HG03139 (cell line): Measurements from ENCODE around the gene ATRN.
"Not testable (repeated sequence)": the region's sequence is repeated elsewhere in the genome, so short reads cannot be mapped to it uniquely, and the experiment has no call there.

Experiments used
- ATAC-seq: cut with Tn5 transposase; IDR thresholded peaks from one replicate; pipeline ENCODE4 v1.9.1; 2021; ENCODE audit not compliant: unreplicated experiment

The ATRN gene

DNA sequence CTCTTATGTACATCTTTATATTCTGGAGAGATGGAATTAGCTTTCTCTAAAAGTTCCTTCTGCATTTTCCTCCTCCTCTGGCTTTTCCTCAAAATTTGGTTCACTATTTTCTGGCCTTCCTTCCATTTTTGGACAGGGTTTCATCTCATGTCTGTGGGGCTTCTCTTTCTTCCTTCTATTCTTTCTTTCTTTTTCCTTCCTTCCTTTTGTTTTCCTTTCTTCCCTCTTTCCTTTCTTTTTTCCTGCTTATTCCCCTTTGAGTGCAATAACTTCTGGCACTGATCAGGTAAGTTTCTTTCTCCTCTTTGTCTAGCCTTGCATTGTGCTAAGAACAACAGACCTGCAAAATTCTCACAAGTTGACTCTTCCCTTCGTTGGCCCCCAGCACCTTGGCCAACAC lies 5.5 kb upstream of the ATRN start:
- ATAC-seq: no peak

DNA sequence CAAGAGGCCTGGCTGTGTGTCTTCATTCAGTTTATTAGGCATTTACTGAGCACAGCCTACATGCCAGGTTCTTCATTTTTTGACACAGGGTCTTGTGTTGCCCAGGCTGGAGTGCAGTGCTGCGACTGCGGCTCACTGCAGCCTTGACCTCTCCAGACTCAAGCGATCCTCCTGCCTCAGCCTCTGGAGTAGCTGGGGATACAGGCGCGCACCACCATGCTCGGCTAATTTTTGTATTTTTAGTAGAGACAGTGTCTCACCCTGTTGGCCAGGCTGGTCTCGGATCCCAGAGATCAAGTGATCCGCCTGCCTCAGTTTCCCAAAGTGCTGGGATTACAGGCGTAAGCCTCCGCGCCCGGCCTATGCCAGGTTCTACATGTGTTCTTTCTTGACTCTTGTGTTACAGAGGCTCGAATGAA lies 601 bp upstream of the ATRN start:
- ATAC-seq: no peak

DNA sequence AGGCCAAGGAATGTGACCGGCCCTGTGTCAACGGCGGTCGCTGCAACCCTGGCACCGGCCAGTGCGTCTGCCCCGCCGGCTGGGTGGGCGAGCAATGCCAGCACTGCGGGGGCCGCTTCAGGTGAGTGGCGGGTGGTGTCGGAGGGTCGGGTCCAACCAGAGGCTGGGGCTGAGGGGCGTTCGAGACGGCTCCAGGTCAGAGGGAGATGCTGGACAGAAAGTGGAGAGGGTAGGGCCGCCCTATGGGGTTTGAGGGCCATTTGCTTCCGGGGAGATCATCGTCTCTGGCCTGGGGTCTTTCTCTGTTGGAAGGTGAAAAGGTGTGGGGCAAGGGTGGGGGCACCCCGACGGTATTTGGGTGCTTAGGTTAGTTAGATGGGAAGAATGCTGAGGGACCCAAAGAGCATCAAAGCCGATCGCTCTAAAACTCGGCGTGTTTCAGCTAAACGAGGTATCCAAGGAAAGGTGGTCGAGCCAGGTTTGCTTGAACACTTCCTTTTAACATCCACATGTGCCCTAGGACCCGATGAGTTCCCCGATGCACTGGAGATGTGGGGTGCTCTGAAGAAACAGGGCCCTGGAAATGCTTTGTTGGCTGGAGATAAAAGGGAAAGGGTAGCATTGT lies 691 bp downstream of the ATRN start:
- no peak for ATAC-seq

DNA sequence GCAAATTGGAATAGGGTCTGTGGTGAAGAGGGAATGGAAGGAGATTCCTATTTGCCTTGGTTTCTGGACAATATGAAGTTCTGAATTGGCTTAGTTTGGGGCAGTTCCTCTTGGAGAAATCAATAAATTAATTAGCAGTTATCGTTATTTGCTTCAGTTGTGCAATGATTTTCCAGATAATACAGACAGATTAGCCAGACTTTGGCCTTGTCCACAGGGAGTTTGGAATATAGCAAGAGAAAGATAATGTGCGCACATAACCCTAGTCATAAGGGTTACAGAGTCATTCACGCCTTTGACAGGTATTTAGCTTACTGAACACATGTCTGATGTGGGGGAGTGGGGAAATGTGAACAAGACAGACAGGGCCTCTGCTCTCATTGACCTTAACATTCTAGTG lies 1.3 kb downstream of the ATRN start:
- ATAC-seq: no peak

- no peak for ATAC-seq
These were observed 2.5 kb downstream of the ATRN start for GRCh38 chr20:3473324-3473723.

GRCh38 chr20:3473944-3474343 lies 3.1 kb downstream of the ATRN start:
- no peak for ATAC-seq

GRCh38 chr20:3477003-3477860 lies 6.4 kb downstream of the ATRN start:
- not testable (repeated sequence) for ATAC-seq

DNA sequence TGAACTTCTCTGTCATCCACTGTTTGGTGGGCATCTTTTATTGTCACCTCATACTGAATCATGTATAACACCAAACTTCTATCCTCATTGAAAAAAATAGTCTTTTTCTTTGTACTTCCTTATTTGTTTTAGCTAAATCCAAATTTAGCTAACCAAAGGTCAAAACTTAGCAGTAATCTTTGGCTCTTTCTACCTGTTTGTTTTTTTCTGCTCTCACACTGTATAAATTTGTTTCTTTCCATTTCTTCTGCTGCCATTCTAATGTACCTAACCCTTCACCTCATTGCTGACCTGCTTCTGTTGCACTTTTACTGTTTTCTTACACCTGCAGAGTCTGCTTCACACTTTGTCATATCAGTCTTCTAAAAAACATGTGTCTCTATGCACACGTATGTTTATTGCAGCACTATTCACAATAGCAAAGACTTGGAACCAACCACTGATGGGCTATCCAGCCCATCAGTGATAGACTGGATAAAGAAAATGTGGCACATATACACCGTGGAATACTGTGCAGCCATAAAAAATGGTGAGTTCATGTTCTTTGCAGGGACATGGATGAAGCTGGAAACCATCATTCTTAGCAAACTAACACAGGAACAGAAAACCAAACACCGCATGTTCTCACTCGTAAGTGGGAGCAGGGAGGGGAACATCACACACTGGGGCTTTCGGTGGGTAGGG lies 7.2 kb downstream of the ATRN start:
- ATAC-seq: no peak

DNA sequence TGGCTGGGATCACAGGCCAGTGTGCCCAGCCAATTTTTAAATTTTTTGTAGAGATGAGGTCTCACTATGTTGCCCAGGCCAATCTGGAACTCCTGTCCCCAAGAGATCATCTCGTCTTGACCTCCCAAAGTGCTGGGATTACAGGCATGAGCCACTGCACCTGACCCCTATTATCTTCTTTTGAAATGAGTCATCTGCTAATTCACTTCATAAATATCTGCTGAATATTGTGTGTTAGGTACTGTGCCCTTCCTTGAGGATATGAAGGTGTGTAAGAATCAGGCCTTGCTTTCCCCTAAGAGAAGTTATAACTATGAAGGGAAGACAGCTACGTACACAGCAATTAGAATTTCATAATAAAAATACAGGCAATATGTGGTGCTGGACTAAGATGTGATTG lies 8.2 kb downstream of the ATRN start:
- ATAC-seq: no peak

DNA sequence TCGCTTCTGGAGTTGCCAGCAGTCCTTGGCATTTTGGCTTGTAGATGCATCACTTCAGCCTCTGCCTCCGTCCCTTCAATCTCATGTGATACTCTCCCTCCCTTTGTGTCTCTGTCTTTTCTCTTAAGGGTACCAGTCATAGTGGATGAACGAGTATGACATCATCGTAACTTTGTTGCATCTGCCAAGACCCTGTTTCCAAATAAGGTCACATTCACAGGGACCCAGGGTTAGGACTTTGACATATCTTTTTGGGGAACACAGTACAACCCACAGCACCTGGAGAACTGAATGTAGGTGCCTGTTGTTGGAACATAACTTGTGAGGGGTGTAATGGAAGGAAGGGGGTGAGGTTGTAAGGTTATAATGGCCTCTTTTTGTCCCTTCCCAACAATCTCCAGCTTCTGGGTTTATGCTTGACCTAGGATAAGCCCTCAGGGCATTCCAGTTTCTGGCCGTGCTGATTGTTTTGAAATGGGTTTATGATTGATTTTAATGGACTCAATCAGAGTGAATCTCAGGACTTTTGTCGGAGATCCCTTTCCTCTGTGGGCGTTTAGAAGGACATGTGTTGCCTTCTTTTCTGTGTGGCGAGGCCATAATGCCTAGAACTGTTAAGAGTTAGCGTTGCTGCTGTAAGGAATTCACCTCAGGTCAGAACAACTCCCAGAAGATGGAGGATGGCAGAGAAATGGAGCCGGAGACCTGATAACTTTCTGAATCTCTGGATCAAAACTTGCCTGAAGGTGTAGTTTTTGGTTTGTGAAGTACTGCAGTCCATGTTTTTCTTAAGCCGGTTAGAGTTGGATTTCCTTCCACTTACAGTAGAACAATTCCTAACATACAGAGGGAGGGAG lies 9.2 kb downstream of the ATRN start:
- ATAC-seq: no peak

- no peak for ATAC-seq
These were observed 12.5 kb downstream of the ATRN start for GRCh38 chr20:3483309-3483708.

GRCh38 chr20:3483784-3484183 lies 13.0 kb downstream of the ATRN start:
- no peak for ATAC-seq

DNA sequence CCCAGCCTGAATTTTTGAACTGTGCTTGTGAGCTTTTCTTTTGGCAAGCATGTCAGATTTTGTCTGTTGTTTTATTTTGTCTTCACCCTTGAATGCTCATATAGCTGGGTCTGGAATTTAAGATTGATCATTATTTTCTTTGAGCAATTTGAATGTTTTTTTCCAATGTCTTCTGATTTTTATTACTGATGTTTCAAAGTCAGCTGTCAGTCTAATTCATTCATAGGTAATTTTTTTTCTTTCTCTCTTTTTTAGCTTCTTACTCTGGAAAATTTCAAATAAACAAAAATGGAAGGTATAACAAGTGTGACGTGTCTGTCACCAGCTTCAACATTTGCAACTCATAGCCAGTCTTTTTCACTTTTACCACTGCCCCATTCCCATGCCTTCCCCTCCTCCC lies 15.1 kb downstream of the ATRN start:
- no peak for ATAC-seq

GRCh38 chr20:3486850-3487249 lies 16.0 kb downstream of the ATRN start:
- no peak for ATAC-seq

GRCh38 chr20:3492669-3493068 lies 21.9 kb downstream of the ATRN start:
- ATAC-seq: no peak

GRCh38 chr20:3494218-3494617 lies 23.4 kb downstream of the ATRN start:
- ATAC-seq: no peak

DNA sequence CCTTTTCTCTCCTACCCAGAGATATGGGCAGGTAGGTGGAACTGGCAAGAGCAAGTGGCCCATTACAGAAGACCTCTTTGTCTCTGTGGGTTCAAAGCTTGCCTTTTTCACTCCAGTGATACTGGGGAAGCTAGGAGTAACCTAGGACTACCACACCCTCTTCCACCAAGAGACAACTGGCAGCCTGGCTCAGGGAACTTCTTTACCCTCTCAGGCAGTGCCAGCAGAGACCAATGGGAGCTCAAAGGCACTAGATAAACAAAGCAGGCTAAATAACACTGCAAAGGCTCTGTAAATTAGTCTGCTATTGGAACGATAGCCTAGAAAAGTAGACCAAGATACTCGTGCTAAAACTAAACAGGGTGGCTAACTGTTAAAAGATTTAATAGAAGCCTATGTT lies 32.1 kb downstream of the ATRN start:
- ATAC-seq: no peak

DNA sequence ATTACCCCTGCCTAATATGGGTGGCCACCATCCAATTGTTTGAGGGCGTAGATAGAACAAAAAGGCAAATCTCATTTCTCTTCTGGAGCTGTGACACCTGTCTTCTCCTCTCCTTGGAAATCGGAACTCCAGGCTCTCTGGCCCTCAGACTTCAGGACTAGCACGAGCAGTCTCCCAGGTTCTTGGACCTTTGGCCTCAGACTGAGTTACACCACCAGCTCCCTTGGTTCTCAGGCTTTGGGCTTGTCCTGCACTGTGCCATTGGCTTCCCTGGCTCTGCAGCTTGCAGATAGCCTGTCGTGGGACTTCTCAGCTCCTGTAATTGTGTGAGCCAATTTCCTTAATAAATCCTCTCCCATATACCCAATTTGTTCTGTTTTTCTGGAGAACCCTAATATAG lies 34.3 kb downstream of the ATRN start:
- ATAC-seq: no peak

GRCh38 chr20:3509064-3509463 lies 38.2 kb downstream of the ATRN start:
- ATAC-seq: no peak

DNA sequence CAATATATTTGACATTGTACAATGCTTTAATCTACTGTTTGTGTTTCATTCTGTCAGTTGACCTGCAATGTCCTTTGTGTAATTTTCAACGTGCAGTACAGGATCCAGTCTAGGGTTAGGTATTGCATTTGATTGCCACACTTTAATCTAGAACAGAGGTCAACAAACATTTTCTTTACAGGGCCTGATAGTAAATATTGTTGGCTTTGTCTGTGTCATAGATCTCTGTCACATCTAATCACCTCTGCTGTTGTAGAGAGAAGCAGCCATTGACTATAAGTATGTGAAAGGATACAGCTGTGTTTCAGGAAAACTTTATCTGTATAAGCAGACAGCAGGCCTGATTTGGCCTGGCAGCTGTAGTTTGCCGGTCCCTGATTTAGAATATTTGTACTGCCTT lies 39.3 kb downstream of the ATRN start:
- ATAC-seq: no peak

DNA sequence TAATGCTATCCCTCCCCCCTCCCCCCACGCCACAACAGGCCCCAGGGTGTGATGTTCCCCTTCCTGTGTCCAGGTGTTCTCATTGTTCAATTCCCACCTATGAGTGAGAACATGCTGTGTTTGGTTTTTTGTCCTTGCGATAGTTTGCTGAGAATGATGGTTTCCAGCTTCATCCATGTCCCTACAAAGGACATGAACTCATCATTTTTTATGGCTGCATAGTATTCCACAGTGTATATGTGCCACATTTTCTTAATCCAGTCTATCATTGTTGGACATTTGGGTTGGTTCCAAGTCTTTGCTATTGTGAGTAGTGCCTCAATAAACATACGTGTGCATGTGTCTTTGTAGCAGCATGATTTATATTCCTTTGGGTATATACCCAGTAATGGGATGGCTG lies 41.4 kb downstream of the ATRN start:
- ATAC-seq: not testable (repeated sequence)
